ENCODE results near the gene NALCN. TPM values are rescaled to one million over a fixed set of nuclear protein-coding genes. Genes with fewer than 3 reads are reported as not detected.

NALCN gene
- total RNA-seq, 1 donor from 2014 or later: not detected

- H3K36me3 Mint-ChIP-seq (ENCODE audit: low read depth): no peaks in the 10 kb centered on the region
- no peak for ATAC-seq (ENCODE audit: low read depth)
- no peak overlapping the region for H3K4me3 Mint-ChIP-seq
- H3K9me3 Mint-ChIP-seq: no peaks in the 10 kb centered on the region
- no peaks in the 10 kb centered on the region for H3K27me3 Mint-ChIP-seq
- TF ChIP-seq CTCF (IDR thresholded peaks at IDR 0.05): no peak
- no peak overlapping the region for H3K27ac Mint-ChIP-seq
- POLR2A ChIA-PET: no interaction called here
- no peaks in the 10 kb centered on the region for H3K4me1 Mint-ChIP-seq
- CTCF ChIA-PET: no interaction called here
- intact Hi-C loops (cut with micrococcal nuclease): no loop called here
- DNase-seq: no peak
These were observed 226.0 kb downstream of the NALCN start for GRCh38 chr13:101190337-101190736.

DNA sequence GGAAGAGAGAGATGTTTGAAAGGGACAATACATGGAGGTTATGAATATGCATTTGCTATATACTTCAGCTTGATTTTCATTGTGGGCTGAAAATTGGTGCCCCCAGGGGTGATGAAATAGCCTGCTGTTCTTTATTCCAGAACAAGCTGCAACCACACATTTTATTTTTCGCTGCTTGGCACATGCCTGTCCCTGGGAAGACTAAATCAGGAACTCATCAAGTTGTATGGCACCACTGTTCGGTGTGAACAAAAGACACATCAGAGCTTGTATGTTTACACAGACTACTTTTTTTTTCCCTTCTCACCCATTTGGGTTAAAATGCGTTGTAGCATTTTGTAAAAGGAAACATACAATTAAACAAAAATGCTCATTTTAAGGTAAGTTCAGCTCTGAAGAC lies 230.7 kb downstream of the NALCN start:
- Mint-ChIP-seq H3K36me3 (ENCODE audit: low read depth) (no peaks in the 10 kb centered on the region), H3K9me3 (no peaks in the 10 kb centered on the region), H3K4me1 (no peaks in the 10 kb centered on the region), H3K4me3 (no peak overlapping the region), H3K27ac (no peak overlapping the region), H3K27me3 (no peaks in the 10 kb centered on the region)
- CTCF ChIA-PET: no interaction called here
- ATAC-seq (ENCODE audit: low read depth) (no peak), DNase-seq (no peak)
- intact Hi-C loops (cut with micrococcal nuclease): no loop called here
- POLR2A ChIA-PET: no interaction called here
- TF ChIP-seq CTCF (IDR thresholded peaks at IDR 0.05): no peak

DNA sequence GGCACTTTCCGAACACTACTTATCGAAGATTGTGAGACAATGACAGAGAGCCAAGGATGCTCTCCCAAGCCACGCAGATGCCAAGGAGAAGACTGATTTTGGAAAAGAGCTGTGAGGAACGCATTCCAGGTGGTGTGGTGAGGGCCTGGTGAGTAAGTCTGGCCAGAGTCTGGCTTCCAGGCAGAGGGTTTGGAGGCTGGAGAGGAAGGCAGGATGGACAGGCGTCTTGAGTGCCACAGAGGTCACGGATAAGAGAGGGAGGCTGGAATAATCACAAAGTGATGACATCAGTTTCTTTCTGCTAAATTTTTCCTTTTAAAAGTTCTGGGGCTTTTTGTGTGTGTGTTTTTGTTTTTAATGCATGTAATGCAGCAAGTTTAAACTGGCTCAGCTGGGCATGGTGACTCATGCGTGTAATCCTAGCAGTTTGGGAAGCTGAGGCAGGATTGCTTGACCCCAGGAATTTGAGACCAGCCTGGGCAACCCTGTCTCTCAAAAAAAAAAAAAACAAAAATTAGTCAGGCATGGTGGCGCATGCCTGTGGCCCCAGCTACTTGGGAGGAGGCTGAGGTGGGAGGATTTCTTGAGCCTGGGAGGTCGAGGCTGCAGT lies 235.1 kb downstream of the NALCN start:
- Mint-ChIP-seq H3K27me3 (no peaks in the 10 kb centered on the region), H3K9me3 (no peaks in the 10 kb centered on the region), H3K4me1 (no peaks in the 10 kb centered on the region), H3K27ac (no peak overlapping the region), H3K4me3 (no peak overlapping the region), H3K36me3 (ENCODE audit: low read depth) (no peaks in the 10 kb centered on the region)
- DNase-seq (no peak), ATAC-seq (ENCODE audit: low read depth) (no peak)
- intact Hi-C loops (cut with micrococcal nuclease): no loop called here
- TF ChIP-seq CTCF (IDR thresholded peaks at IDR 0.05): no peak
- POLR2A ChIA-PET: no interaction called here
- CTCF ChIA-PET: no interaction called here

- ChIA-PET POLR2A (no interaction called here), CTCF (no interaction called here)
- H3K9me3 Mint-ChIP-seq: no peaks in the 10 kb centered on the region
- H3K36me3 Mint-ChIP-seq (ENCODE audit: low read depth): no peaks in the 10 kb centered on the region
- no peak for DNase-seq
- intact Hi-C loops (cut with micrococcal nuclease): no loop called here
- TF ChIP-seq CTCF (IDR thresholded peaks at IDR 0.05): no peak
- H3K4me1 Mint-ChIP-seq: no peaks in the 10 kb centered on the region
- no peaks in the 10 kb centered on the region for H3K27me3 Mint-ChIP-seq
- no peak overlapping the region for H3K4me3 Mint-ChIP-seq
- no peak for ATAC-seq (ENCODE audit: low read depth)
- no peak overlapping the region for H3K27ac Mint-ChIP-seq
These were observed 237.3 kb downstream of the NALCN start for GRCh38 chr13:101179021-101179420.

DNA sequence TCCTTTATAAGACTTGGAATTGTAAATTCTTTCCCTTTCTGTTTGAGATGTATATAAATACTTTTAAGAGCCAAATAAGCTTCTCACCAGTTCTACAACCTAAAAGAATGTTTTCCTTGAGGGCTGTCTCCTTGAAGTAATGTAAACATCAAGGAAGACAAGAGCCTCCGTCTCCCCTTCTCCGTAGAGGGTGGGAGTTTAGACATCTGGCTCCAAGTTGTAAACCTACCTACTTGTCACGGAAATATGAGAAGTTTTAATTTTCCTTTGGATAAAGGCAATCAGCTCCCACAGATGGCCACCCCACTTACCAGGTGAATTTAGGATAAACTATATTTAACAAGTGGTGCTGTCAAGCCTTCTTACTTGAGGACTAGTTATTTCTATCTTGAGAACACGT lies 237.9 kb downstream of the NALCN start:
- no peaks in the 10 kb centered on the region for H3K9me3 Mint-ChIP-seq
- no peak overlapping the region for H3K4me3 Mint-ChIP-seq
- no peak for ATAC-seq (ENCODE audit: low read depth)
- TF ChIP-seq CTCF (IDR thresholded peaks at IDR 0.05): no peak
- H3K27me3 Mint-ChIP-seq: no peaks in the 10 kb centered on the region
- no peak overlapping the region for H3K27ac Mint-ChIP-seq
- no peaks in the 10 kb centered on the region for H3K36me3 Mint-ChIP-seq (ENCODE audit: low read depth)
- ChIA-PET POLR2A (no interaction called here), CTCF (no interaction called here)
- intact Hi-C loops (cut with micrococcal nuclease): no loop called here
- H3K4me1 Mint-ChIP-seq: no peaks in the 10 kb centered on the region
- DNase-seq: no peak

Data from activated B cell treated with CpG ODN at 0.5 μM for 24 hours (primary cell).